GM19025 (cell line): ENCODE data around the gene PLCB1.
A peak's percentile ranks its signal among the peaks of the same experiment; 100 is the strongest.

ENCODE experiments used
- ATAC-seq: cut with Tn5 transposase; IDR thresholded peaks from one replicate; pipeline ENCODE4 v1.9.1; 2021; ENCODE audit warnings: mild to moderate bottlenecking, low read depth, moderate library complexity; ENCODE audit not compliant: unreplicated experiment

The PLCB1 gene

DNA sequence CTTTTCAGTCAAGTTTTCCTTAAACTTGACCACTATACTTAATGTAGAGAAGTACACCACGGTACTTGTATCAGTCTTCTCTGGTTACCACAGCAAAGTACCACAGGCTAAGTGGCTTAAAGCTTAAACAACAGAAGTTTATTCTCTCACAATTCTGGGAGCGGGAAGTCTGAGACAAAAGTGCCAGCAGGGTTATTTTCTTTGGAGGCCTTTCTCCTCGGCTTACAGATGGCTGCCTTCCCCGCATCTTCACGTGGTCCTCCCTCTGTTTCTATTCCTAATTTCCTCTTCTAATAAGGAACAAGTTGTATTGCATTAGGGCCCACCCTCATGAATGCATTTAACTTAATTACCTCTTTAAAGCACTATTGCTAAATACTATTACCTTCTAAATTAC is 258.0 kb downstream of the PLCB1 start:
- no peak for ATAC-seq

- ATAC-seq: no peak
These were observed 258.4 kb downstream of the PLCB1 start for GRCh38 chr20:8390500-8390899.

DNA sequence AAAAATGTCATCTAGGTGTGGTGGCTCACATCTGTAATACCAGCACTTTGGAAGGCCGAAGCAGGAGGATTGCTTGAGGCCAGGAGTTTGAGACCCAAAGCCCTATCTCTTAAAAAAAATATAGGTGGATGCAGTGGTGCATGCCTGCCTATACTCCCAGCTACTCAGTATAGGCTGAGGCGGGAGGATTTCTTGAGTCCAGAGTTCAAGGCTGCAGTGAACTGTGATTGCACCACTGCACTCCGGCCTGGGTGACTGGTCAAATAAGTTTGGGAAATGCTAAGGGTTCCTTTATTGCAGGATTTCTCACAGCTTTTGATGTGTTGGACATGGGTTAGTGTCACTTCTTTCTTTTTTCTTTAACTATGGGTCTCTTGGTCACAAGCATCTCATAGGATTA is 261.3 kb downstream of the PLCB1 start:
- no peak for ATAC-seq

GRCh38 chr20:8394308-8394945 is 262.4 kb downstream of the PLCB1 start:
- peak; percentile 57 for ATAC-seq

DNA sequence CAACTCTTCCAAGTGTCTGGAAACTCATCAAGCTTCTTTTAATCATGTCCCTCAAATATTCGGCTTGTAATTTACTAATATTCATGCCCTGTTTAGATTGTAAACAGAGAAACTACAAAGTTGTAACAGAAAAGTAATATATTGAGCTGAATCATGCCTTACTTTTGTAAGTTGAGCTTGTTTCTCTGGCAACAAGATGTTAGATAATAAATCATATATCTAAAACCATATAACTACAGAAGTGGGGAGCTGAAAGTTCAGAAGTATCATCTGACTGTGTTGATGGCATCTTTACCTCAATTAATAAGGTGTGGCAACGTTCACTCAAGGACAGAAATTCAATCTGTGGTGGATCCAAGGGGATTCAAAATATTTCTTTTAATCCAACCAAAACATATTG is 263.9 kb downstream of the PLCB1 start:
- ATAC-seq: no peak

DNA sequence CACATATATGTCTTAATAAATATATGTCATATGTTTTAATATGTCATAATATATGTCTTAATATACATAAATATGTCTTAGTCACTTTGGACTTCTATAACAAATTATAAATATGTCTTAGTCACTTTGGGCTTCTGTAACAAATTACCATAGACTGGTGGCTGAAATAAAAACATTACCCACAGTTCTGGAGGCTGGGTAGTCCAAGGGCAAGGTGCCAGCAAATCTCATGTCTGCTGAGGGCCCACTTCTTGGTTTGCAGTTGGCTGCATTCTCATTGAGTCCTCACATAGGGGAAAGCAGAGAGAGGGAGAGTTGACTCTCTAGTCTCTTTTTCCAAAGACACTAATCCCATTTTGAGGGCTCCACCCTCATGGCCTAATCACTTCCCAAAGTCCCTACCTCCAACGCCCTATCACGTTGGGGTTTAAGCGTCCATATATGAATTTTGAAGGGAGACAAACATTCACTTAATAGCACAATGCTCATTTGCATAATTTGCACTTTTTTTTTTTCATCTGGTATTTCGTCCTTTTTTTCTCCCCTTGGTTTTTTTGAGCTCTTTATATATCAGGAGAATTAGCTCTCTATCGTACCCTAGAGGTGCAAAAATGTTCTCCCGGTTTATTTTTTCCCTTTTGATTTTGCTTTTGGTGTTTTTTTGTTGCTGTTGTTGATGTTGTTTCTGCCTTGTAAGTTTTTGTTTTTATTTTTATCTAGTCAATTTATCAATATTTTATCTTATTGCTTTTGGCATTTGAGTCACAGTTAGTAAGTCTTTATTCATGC is 266.4 kb downstream of the PLCB1 start:
- ATAC-seq: no peak

DNA sequence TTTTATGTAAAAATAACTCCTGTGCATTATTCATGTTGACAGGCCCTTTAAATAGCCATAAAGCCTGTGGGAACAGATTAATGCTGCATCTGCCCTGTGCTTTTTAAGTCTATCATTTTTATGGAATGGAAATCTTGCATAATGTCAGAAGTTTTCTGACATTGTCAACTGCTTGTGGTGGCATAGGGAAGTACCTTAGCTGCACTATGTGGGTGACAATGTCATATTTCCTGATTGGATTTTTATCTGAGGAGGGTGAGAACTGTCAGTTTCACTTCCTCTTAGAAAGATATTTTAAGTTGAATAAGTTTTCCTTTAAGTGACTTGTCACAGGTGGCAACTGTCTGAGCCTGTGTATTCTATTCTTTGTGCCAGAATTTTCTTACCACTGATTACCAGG is 267.9 kb downstream of the PLCB1 start:
- peak; percentile 97 for ATAC-seq

DNA sequence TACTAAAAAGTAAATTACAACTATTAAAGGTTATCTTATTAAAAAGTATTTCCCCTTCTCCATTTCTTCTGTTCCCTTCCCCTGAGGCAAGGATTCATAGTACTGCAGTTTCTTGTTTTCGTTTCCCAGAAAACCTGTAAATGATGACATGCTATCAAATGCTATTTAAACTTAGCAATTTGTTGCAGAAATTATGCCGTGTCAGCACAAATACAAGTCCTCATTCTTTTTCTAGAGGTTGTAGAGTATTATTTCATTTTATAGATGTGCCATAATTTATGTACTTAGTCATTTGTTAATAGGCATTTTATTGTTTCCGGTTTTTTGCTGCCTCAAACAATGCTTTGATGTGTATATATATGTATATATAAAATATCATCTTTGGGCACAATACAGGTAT is 268.4 kb downstream of the PLCB1 start:
- no peak for ATAC-seq

- no peak for ATAC-seq
These were observed 269.5 kb downstream of the PLCB1 start for GRCh38 chr20:8401556-8401955.

- ATAC-seq: no peak
These were observed 270.7 kb downstream of the PLCB1 start for GRCh38 chr20:8402798-8403197.

DNA sequence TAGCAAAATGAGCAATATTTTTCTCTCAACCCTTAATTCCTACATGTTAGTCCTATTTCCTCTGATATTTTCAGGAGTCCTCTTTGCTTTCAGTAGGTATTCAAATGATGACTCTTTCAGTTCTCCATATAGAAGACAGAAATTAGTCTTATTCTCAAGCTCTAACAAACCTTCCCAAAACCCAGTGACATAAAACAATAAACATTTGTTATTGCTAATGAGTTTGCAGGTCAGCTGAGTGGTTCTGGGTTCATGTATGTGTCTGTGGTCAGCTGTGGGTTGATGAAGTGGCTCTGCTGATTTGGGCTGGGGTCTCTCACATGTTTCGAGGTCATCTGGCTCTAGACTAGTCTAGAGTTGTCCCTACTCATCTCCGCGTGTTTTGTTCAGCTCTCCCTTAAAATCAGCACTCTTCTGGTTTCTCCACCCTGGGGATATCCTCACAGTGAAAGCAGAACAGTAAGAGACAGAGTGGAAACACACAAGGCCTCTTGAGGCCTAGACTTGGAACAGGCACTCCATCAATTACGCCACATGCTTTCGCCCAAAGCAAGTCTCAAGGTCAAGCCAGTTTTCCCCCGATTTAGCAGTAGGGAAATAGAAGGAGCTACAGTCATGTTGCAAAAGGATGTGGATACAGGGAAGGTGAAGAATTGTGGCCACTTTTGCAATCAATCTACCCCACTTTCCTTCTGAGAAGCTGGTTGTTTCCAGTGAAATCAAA is 273.0 kb downstream of the PLCB1 start:
- ATAC-seq: no peak

DNA sequence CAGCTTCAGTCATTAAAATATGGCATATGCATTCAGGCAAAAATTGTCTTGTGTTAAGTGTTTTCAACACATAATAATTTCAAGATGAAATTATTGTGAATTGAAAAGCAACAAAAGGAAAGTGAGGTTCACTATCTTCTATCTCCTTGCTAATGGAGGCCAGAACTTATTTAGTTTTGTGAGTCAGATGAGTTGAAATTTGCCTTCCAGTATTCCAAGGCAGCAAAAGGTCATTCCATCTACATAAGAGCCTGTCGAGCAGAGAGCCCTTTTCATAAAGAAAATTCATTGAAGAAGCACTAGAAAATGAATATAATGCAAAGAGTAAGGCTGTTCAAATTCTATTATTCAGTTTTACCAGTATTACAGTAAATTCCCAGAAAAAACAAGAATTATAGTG is 274.3 kb downstream of the PLCB1 start:
- no peak for ATAC-seq

DNA sequence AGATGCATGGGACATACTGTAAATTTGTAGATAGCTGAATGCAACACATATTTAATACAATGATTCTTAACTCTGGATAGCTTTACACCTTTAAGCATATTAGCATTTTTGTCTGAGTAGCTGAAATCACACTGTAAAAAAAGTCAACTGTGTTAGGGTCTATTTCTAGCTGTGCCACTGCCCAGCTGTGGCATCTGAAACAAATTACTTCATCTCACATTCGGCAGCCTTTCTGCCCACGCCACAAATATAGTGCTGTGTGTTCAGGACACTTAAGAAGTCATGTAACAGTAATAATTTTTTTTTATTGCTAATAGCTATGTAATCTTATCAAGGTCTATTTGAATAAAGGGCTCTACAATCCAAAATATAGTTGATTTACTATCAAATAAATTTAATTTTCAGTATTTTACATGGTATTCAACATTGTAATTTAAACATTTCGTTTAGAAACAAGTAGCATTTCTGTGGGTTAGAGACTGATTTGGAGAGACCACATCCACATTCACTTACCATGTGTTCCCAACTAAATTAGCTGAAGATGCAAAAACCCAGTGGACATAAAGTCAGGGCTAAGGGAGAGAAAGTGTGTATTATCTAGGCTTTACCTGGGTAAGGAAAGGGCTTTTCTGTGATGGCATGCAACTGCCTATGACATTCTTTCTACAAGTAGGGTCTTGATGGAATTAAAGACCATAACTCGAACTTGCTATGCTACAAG is 276.7 kb downstream of the PLCB1 start:
- no peak for ATAC-seq

DNA sequence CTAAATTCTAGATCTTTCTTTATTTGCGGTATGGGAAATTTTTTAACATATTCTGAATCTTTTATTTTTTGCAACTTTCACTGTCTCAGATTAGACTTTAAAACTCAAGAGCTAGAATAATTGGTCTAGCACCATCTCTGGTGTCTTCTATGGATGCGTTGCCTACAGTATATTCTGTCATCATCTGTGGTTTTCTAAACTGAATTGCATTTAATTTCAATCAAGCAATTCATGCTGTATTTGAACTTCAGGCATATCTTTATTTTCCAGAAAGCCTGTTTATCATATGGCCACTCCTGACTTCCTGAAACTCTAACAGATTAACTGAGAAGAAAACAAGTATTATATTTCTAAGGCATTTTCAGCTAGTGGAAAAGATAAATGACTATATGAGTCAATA is 281.6 kb downstream of the PLCB1 start:
- ATAC-seq: no peak

- no peak for ATAC-seq
These were observed 282.7 kb downstream of the PLCB1 start for GRCh38 chr20:8414586-8415274.

- no peak for ATAC-seq
These were observed 289.9 kb downstream of the PLCB1 start for GRCh38 chr20:8421981-8422380.

DNA sequence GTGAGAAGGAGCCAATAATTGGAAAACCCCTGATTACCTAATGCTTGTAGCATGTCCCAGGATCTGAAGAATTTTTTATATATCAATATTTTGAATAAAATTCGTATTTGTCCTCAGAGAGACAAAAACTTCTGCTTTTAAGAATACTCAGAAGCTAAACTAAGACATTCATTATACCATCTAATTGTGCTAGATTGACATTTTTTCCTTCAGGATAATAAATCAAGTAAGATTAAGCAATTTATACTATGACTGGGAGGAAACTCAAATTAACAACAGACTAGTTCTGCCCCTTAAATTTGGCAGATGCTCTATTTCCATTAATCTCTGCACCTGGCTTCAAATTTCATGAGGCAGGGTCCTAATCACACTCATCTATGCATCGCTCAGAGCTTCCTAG is 291.4 kb downstream of the PLCB1 start:
- ATAC-seq: no peak

DNA sequence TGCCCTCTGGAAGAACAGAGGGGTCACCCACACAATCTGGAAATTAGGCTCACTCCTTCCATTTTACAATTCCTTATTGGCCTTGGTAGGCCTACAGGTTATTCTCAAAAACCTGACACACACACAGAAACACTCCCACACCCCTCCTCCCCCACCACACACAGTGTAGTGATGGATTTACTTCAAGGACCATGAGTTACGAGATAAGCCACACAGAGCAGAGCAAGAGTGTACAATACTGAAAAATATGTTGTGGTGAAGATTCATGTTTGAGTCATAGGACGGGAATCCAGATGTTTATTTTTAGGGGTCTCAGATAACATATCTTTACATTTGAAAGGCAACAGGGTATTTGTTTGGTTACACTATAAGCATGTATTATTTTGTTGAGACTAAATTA is 291.9 kb downstream of the PLCB1 start:
- ATAC-seq: no peak

DNA sequence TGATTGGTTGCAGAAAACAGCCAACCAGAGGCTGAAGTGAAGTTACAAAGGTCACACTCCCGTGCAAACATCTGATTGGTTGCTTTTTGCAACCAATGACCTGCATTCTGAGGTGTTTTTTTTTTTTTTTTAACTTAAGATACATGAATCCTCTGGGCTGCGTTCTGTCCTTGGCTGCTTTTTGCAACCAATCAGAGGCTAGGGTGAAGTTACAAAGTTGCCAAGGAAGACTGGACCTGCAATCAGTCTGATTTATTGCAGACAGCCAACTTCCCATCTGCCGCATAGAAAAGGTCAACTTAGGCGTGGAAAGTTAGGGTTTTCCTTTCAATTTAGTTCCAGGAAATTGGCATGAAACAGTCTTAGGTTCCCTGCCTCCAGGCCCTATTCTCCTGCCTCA is 292.9 kb downstream of the PLCB1 start:
- no peak for ATAC-seq

- ATAC-seq: no peak
These were observed 293.7 kb downstream of the PLCB1 start for GRCh38 chr20:8425802-8426201.
